ENCODE results near the gene RANBP3.

GRCh38 chr19:5991244-5991838 is 13.4 kb upstream of the RANBP3 start:
- TF ChIP-seq POLR2A (IDR thresholded peaks at IDR 0.05) (no peak), CTCF (IDR thresholded peaks at IDR 0.05) (no peak), POLR2AphosphoS5 (IDR thresholded peaks at IDR 0.05) (no peak)

Measured in upper lobe of left lung (tissue), 4 donors.